ENCODE measurements around the gene TUBA1B.

Gene TUBA1B

GRCh38 chr12:49089821-49090773, 41.1 kb downstream of the TUBA1B start:
- DNase-seq, result peak; percentile 61

- DNase-seq, result no peak
Measured at GRCh38 chr12:49088932-49089330, 42.3 kb downstream of the TUBA1B start.

- peak; percentile 87 for DNase-seq
Measured at GRCh38 chr12:49088150-49088931, 42.9 kb downstream of the TUBA1B start.

GRCh38 chr12:49086116-49086515, 45.1 kb downstream of the TUBA1B start:
- no peak for DNase-seq

- DNase-seq, result no peak
Measured at GRCh38 chr12:49084438-49084837, 46.8 kb downstream of the TUBA1B start.

GRCh38 chr12:49079793-49080192, 51.4 kb downstream of the TUBA1B start:
- DNase-seq, result no peak
